Erythroblast (primary cell): Measurements from ENCODE around the gene BSG.

ENCODE experiments used
- GATA1 ChIP-seq: IDR thresholded peaks from 2 replicates; pipeline ENCODE4 v1.6.1; 2011; ENCODE audit warnings: low read depth, mild to moderate bottlenecking, control low read depth, low read length, moderate library complexity
- POLR2A ChIP-seq: IDR thresholded peaks from 2 replicates; pipeline ENCODE4 v1.6.1; 2011; ENCODE audit warnings: mild to moderate bottlenecking, low read length

DNA sequence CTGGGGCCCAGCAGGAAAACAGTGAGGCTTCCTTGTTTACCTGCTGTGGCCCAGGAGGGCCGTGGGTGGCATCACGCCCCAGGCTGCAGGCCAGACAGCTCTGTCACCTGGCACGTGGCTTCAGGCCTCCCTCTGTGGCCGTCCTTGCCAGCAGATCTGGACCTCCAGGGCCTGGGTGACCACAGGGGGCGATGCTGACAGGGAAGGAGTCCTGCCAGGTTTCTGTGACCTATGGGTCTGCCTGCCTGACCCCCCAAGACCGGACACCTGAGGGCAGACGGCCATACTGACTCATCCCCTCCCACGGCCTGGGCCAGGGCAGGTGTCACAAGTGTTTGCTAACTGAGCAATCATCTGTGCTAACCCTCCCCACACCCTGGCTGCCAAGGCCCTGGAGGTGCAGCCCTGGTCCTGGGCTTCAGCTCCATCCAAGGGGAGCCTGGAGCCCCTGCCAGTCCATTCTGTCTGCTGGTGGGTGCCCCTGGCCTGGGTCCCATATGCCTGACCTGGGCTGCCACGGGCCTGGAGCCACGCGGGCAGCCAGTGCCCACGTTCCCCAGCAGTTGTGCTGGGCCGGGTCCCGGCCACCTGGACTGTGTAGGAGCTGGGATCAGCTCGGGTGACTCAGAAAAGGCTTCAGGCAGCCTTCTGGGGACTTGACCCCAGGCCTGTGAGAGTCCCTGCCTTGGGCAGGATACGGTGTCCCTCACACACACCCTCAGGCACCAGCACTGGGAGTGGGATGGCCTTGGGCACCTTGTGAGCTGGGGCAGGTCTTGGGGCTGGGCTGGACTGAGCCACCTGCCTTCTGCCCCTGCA lies 37.2 kb upstream of the BSG start:
- no peak for TF ChIP-seq POLR2A
- TF ChIP-seq GATA1, result no peak
